Neuronal stem cell (in vitro differentiated cells): ENCODE results near the gene TPSB2.

Experiments
- DNase-seq: peaks from one replicate; pipeline ENCODE4 v3.0.0-alpha.2; 2013; ENCODE audit warnings: low spot score
- H2AFZ ChIP-seq: one replicate; pipeline ENCODE4 v1.6.1; 2013; ENCODE audit warnings: mild to moderate bottlenecking, low read length, inconsistent platforms
- H2AK5ac ChIP-seq: 2 replicates; pipeline ENCODE4 v1.6.1; 2013; ENCODE audit warnings: low read depth, mild to moderate bottlenecking, inconsistent platforms, low read length, moderate library complexity, mixed read lengths
- H2BK120ac ChIP-seq: 2 replicates; pipeline ENCODE4 v1.6.1; 2013; ENCODE audit warnings: low read depth, mild to moderate bottlenecking, inconsistent platforms, low read length, moderate library complexity, mixed read lengths
- H2BK12ac ChIP-seq: one replicate; pipeline ENCODE4 v1.6.1; 2013; ENCODE audit warnings: low read length, inconsistent platforms
- H2BK15ac ChIP-seq: 2 replicates; pipeline ENCODE4 v1.6.1; 2013; ENCODE audit warnings: mild to moderate bottlenecking, low read length, inconsistent platforms, mixed read lengths
- H2BK5ac ChIP-seq: one replicate; pipeline ENCODE4 v1.6.1; 2013; ENCODE audit warnings: inconsistent platforms, mild to moderate bottlenecking, low read length, moderate library complexity
- H3K14ac ChIP-seq: one replicate; pipeline ENCODE4 v1.6.1; 2013; ENCODE audit warnings: low read length, inconsistent platforms
- H3K18ac ChIP-seq: 2 replicates; pipeline ENCODE4 v1.6.1; 2013; ENCODE audit warnings: low read length, inconsistent platforms
- H3K23ac ChIP-seq: 2 replicates; pipeline ENCODE4 v1.6.1; 2013; ENCODE audit warnings: low read depth, mild to moderate bottlenecking, mixed read lengths, low read length, inconsistent platforms; ENCODE audit not compliant: poor library complexity
- H3K27ac ChIP-seq: replicated peaks from 3 replicates; pipeline ENCODE4 v1.5.1; 2013; ENCODE audit warnings: low read length, inconsistent platforms
- H3K27me3 ChIP-seq, 3 experiments: 2 replicates each; pipeline ENCODE4 v1.6.1; 2013; ENCODE audit warnings: low read length in 3 of 3, mild to moderate bottlenecking in 2 of 3, inconsistent platforms in 1 of 3, low read depth in 1 of 3, mixed read lengths in 1 of 3, moderate library complexity in 1 of 3; ENCODE audit not compliant: control insufficient read depth in 3 of 3, insufficient read depth in 3 of 3
- H3K36me3 ChIP-seq, 2 donors: replicated peaks in 1 of 2; 2 replicates each; pipeline ENCODE4 v1.6.1; 2013; ENCODE audit warnings: low read length in 2 of 2; ENCODE audit not compliant: control insufficient read depth in 2 of 2, insufficient read depth in 2 of 2
- H3K4ac ChIP-seq: 2 replicates; pipeline ENCODE4 v1.6.1; 2013; ENCODE audit warnings: inconsistent platforms, mild to moderate bottlenecking, low read length, moderate library complexity
- H3K4me1 ChIP-seq, 2 donors: 1 replicate in 1 of 2; 2 replicates in 1 of 2; pipeline ENCODE4 v1.6.1; 2013; ENCODE audit warnings: low read length in 2 of 2, low read depth in 1 of 2; ENCODE audit not compliant: control insufficient read depth in 2 of 2, insufficient read depth in 1 of 2
- H3K4me2 ChIP-seq: one replicate; pipeline ENCODE4 v1.6.1; 2013; ENCODE audit warnings: mild to moderate bottlenecking, low read length, inconsistent platforms; ENCODE audit not compliant: insufficient read depth, poor library complexity, severe bottlenecking
- H3K4me3 ChIP-seq, 2 donors: 2 replicates each; pipeline ENCODE4 v1.5.1; 2013; ENCODE audit warnings: low read length in 2 of 2, mild to moderate bottlenecking in 2 of 2, inconsistent platforms in 1 of 2, moderate library complexity in 1 of 2
- H3K79me1 ChIP-seq: one replicate; pipeline ENCODE4 v1.6.1; 2013; ENCODE audit warnings: low read depth, mild to moderate bottlenecking, inconsistent platforms, low read length, moderate library complexity
- H3K9ac ChIP-seq: one replicate; pipeline ENCODE4 v1.6.1; 2013; ENCODE audit warnings: mild to moderate bottlenecking, low read depth, low read length, inconsistent platforms; ENCODE audit not compliant: poor library complexity
- H3K9me3 ChIP-seq, 2 donors: replicated peaks in 1 of 2; 2 replicates each; pipeline versions ENCODE3 to v1.6.1; 2013; ENCODE audit warnings: low read length in 2 of 2, mild to moderate bottlenecking in 2 of 2, inconsistent platforms in 1 of 2, low read depth in 1 of 2, mixed read lengths in 1 of 2, moderate library complexity in 1 of 2; ENCODE audit not compliant: control insufficient read depth in 2 of 2, insufficient read depth in 1 of 2
- H4K8ac ChIP-seq: one replicate; pipeline ENCODE4 v1.6.1; 2013; ENCODE audit warnings: low read depth, mild to moderate bottlenecking, inconsistent platforms, low read length, moderate library complexity
- H4K91ac ChIP-seq: one replicate; pipeline ENCODE4 v1.6.1; 2013; ENCODE audit warnings: low read length, low read depth, mild to moderate bottlenecking, inconsistent platforms; ENCODE audit not compliant: poor library complexity
- WGBS, 2 donors: extraction: QIAGEN DNeasy Blood & Tissue Kit; methylation state at CpG; one replicate each; pipeline ENCODE4 v1.1.7; 2013; ENCODE audit warnings: missing lambda C conversion rate in 2 of 2, mixed read lengths in 1 of 2; ENCODE audit not compliant: insufficient read length in 2 of 2, insufficient replicate concordance in 1 of 2; ENCODE audit errors: extremely low coverage in 2 of 2; 5-methylcytosine and 5-hydroxymethylcytosine counted together

Gene TPSB2

DNA sequence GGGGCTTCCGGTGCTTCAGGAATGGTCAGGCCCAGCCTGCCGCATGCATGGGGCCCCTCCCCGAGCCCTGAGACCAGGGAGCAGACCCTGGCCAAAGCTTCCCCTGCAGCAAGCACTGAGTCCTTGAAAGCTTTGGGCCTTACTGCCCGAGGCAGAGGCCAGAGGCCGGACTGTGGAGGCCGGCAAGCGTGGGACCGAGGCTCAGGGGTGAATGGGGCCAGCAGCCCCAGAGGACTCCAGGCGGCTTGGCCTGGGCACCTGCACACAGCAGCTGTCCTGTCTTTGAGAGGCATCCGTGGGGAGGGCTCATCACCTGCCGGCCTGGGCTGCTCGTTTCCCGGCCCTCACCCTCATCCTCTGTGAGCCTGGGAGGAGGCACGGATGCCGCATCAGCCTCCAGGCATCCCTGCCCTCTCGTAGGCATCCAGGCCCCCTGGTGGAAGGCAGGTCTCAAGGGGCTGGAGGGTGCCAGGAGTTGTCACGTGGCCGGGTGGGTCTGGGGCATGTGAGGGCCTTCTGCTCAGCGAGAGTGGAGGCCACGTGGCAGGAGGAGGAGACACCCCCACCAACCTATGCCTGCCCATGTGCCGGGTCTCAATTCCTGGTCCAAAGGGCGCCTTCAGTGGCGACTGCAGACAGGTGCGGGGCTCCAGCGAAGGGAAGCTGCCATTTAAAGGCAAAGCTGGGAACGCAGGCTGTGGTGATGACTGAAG lies 45.7 kb downstream of the TPSB2 start:
- Histone ChIP-seq H3K23ac (no peak overlapping the region), H3K14ac (peak overlapping the region; percentile 21), H3K18ac (peak overlapping the region; percentile 48), H4K8ac (no peak overlapping the region), H2BK12ac (peak overlapping the region; percentile 63), H3K4me1 (peaks cover 17 to 20% of the 10 kb centered on the region in 2 donors), H2AK5ac (peak overlapping the region; percentile 44), H2AFZ (no peak overlapping the region), H2BK15ac (peak overlapping the region; percentile 55), H3K27ac (no peak overlapping the region), H4K91ac (no peak overlapping the region), H3K79me1 (peaks cover 39% of the 10 kb centered on the region), H3K4me3 (no peak overlapping the region), H2BK120ac (no peak overlapping the region), H2BK5ac (peak overlapping the region; percentile 82), H3K9ac (no peak overlapping the region), H3K27me3 (no peaks in the 10 kb centered on the region), H3K9me3 (no peaks in the 10 kb centered on the region), H3K4ac (no peak overlapping the region), H3K36me3 (peaks cover 0 to 10% of the 10 kb centered on the region in 2 donors), H3K4me2 (no peak overlapping the region)
- no peak for DNase-seq
- no CpG with 5 or more reads among the region's 26 CpGs for WGBS, 2 donors

DNA sequence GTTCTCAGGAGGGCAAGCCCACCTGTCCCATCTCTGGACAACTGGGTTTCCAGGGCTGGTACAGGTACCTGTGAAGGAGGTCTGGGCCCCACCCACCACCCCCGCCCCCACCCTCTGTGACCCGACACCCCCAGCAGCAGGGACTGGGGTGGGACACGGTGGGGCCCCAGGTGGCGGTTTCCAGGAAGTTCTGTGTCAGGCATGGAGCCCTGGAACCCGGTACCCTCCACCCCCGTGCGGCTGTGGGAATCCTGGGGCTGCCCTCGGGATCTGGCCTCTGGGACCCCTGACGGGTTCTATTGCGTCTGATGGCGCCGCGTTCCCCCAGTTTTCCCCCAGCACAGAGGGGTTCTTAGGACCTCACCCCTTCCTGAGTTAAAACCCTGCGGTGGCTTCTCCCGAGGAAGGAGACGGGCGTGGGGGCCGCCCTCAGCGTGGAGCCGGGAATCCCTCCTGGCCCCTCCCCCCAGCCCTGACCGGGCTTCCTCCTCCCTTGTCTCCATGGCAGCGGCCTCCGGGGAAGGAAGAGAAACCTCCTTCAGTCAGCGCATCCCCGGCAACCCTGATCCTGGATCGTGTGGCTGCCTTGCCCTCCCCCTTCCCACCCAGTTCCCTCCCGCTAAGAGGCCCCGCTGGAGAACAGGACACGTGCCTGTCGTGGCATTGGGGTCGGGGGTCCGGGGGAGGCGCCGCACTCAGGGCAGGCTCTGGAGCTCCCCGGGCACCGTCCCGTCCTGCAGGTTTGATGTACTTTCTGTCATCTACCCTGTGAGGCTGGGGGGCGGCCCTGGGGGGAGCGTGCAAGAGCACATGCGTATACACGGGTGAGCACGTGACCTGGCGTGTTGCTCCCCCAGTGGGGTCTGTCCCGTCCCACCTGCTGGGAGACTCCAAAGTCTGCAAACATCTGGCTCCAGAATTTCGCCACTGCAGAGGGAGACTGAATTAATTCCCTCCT lies 46.8 kb downstream of the TPSB2 start:
- Histone ChIP-seq H3K36me3 (peaks cover 0 to 10% of the 10 kb centered on the region in 2 donors), H2BK5ac (peak overlapping the region; percentile 82), H3K4me2 (peak overlapping the region; percentile 18), H3K79me1 (peaks cover 36% of the 10 kb centered on the region), H3K4ac (no peak overlapping the region), H2BK12ac (peak overlapping the region; percentile 58), H2BK120ac (peak overlapping the region; percentile 94), H3K23ac (peak overlapping the region; percentile 43), H3K27me3 (no peaks in the 10 kb centered on the region), H2AK5ac (peak overlapping the region; percentile 75), H2BK15ac (no peak overlapping the region), H4K91ac (peak overlapping the region; percentile 43), H4K8ac (peak overlapping the region; percentile 17), H3K27ac (no peak overlapping the region), H3K9me3 (no peaks in the 10 kb centered on the region), H3K4me3 (no peak overlapping the region), H3K4me1 (peaks cover 17 to 20% of the 10 kb centered on the region in 2 donors), H3K9ac (no peak overlapping the region), H3K18ac (peak overlapping the region; percentile 85), H3K14ac (peak overlapping the region; percentile 56), H2AFZ (no peak overlapping the region)
- no CpG with 5 or more reads among the region's 45 CpGs for WGBS, 2 donors
- no peak for DNase-seq

DNA sequence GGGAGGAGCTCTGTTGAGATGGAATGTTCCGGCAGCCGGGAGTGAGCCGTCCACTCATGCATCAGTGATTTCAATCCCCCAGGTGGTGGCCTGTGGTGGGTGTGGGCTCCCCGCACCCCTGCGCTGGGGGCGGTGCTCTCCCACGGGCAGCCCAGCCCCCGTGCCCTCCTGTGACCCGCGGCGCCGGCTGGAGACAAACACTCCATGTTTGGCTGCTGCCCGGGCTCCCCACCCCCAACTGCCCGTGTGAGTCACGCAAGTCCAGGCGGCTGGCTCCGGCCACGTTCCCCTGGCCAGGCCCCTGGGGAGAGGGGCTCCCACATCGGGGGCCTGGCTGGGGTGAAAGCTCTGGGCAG lies 47.7 kb downstream of the TPSB2 start:
- Histone ChIP-seq H3K4me3 (no peak overlapping the region), H4K8ac (no peak overlapping the region), H3K23ac (no peak overlapping the region), H3K9ac (peak overlapping the region; percentile 60), H3K27me3 (no peaks in the 10 kb centered on the region), H3K4me1 (peaks cover 17 to 20% of the 10 kb centered on the region in 2 donors), H3K36me3 (peaks cover 0 to 10% of the 10 kb centered on the region in 2 donors), H3K27ac (peak overlapping the region; percentile 71), H2BK120ac (peak overlapping the region; percentile 94), H3K9me3 (no peaks in the 10 kb centered on the region), H3K18ac (peak overlapping the region; percentile 85), H3K4ac (no peak overlapping the region), H3K4me2 (no peak overlapping the region), H3K14ac (no peak overlapping the region), H3K79me1 (peaks cover 34% of the 10 kb centered on the region), H2AK5ac (peak overlapping the region; percentile 56), H2BK12ac (peak overlapping the region; percentile 30), H2BK5ac (peak overlapping the region; percentile 82), H4K91ac (peak overlapping the region; percentile 43), H2AFZ (no peak overlapping the region), H2BK15ac (no peak overlapping the region)
- WGBS, 2 donors: no CpG with 5 or more reads among the region's 19 CpGs
- DNase-seq: no peak
